ENCODE measurements around the gene ATRNL1.

Gene ATRNL1

GRCh38 chr10:115829521-115830205, 736.5 kb downstream of the ATRNL1 start:
- in situ Hi-C loops (cut with MboI; ENCODE audit: low sequenced_read_pairs), result no loop called here

DNA sequence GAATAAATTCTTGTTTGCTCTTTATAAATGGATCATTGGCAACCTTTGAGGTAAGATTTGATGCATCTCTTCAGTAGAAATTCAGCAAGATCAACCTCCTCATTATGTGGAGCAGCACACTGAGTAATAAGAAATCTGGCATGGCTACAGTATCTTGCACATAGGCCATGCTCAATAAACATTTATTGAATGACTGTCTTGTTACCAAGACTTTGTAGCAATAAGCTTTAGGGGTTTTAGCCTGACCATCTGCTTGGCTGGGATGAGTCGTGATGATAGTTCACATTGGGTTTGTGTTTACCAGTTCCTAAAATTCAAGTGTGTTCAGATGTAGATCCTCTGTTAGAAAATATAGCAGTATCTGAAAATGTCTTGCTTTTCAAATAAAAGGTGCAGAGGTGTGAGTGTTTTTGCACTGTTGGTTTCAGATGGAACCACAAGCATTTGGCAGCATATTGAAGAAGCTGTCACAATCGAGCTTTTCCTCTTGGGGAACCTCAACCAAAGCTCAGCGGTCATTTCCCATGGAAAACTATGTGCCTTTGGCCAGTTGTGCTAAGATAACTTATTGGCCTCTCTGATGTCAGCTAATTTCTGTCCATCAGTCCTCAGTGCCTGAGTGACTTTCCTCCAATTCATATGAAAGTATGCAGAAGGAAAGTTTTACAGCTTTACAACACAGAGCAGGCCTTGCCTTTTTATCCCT, 737.3 kb downstream of the ATRNL1 start:
- in situ Hi-C loops (cut with MboI; ENCODE audit: low sequenced_read_pairs), result no loop called here

- in situ Hi-C loops (cut with MboI; ENCODE audit: low sequenced_read_pairs), result no loop called here
Observed at GRCh38 chr10:115831016-115831415, 737.9 kb downstream of the ATRNL1 start.

DNA sequence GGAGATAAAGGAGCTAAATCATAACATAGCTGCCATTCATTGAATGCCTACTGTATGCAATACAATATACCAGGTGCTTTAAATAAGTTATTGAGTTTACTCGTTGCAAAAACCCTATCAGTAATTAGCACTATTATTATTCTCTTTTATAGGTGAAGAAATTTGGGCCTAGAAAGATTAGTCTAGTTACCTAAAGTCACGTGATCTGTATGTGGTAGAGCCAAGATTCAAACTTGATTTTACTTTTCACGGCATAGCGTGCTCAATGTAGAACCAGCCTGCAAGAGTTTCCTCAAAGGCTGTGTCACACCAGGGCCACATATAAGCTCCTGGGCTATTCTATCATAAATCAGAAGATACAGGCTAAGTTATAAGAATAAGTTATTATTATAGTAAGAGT, 740.0 kb downstream of the ATRNL1 start:
- in situ Hi-C loops (cut with MboI; ENCODE audit: low sequenced_read_pairs), result no loop called here

GRCh38 chr10:115844591-115844990, 751.4 kb downstream of the ATRNL1 start:
- in situ Hi-C loops (cut with MboI; ENCODE audit: low sequenced_read_pairs), result no loop called here

DNA sequence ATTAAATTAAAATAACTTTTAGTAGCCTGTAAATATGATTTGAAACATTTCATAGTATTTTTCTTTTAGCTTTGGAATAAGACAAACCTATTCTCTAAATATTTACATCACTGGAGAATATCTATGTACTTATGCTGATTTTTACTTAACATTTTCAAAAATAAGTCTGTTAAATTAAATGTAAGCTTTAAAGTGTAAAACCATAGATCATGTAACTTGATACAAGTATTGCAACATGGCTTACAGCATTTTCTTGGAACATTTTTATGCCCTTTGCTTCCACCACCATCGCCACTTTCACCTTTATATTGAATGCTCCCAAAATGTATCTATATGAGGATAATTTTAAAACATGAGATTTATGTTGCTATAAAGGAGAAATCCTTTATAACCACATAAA, 752.8 kb downstream of the ATRNL1 start:
- in situ Hi-C loops (cut with MboI; ENCODE audit: low sequenced_read_pairs), result no loop called here

DNA sequence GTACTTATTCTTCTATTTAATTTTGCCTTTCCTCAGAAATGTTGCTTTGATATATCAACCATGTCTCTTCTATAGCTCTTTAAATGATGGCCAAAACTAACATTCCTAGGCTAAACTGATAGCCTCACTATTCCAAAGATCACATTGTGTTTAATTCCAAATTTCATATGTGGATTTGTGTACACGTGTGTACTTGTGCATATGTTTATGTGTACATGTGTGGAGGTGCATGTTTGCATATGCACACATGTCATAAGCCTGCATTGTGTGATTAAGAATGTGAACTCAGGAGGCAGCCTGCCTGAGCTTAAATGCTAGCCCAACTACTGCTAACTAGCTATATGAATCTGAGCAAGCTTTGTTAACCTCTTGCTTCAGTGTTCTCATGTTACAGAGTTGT, 753.4 kb downstream of the ATRNL1 start:
- in situ Hi-C loops (cut with MboI; ENCODE audit: low sequenced_read_pairs), result no loop called here

- in situ Hi-C loops (cut with MboI; ENCODE audit: low sequenced_read_pairs), result no loop called here
Observed at GRCh38 chr10:115849197-115849596, 756.0 kb downstream of the ATRNL1 start.

GRCh38 chr10:115850666-115851065, 757.5 kb downstream of the ATRNL1 start:
- in situ Hi-C loops (cut with MboI; ENCODE audit: low sequenced_read_pairs), result no loop called here

- in situ Hi-C loops (cut with MboI; ENCODE audit: low sequenced_read_pairs), result no loop called here
Observed at GRCh38 chr10:115851695-115852094, 758.5 kb downstream of the ATRNL1 start.

DNA sequence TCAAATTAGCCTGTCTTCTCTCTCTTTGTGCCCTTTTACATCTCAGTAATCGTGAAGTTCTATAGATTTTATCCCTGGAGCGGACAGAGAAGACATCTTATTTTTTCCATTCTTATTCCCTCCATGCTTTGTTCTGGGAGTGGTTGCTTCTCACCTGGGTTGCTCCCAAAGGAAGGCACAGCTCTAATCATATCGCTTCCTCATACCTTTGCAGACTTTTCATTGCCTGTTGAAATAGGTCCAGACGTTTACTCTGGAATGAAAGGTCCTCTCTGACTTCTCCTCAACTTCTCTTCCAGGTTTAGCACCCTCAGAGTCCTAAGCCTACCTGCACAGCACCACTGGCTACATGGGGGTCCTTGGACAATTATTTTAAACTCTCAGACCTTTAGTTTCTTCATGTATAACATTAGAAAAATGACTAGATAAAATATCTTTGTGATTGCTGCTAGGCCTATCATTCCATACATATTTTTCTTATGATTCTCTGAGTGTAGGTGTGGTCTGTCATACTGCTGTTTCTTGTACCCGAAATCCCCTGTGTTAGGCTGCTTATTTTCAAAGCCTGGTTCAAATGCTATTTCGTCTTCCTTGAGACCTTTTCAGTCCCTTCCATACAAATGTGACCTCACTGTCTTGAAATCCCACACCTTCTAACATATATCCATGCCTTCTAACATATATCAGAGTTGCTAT, 761.7 kb downstream of the ATRNL1 start:
- in situ Hi-C loops (cut with MboI; ENCODE audit: low sequenced_read_pairs), result no loop called here

- in situ Hi-C loops (cut with MboI; ENCODE audit: low sequenced_read_pairs), result no loop called here
Observed at GRCh38 chr10:115856580-115856979, 763.4 kb downstream of the ATRNL1 start.

- in situ Hi-C loops (cut with MboI; ENCODE audit: low sequenced_read_pairs), result no loop called here
Observed at GRCh38 chr10:115857856-115858255, 764.7 kb downstream of the ATRNL1 start.

GRCh38 chr10:115860182-115861107, 767.3 kb downstream of the ATRNL1 start:
- in situ Hi-C loops (cut with MboI; ENCODE audit: low sequenced_read_pairs), result no loop called here

GRCh38 chr10:115861455-115861854, 768.3 kb downstream of the ATRNL1 start:
- in situ Hi-C loops (cut with MboI; ENCODE audit: low sequenced_read_pairs), result no loop called here

DNA sequence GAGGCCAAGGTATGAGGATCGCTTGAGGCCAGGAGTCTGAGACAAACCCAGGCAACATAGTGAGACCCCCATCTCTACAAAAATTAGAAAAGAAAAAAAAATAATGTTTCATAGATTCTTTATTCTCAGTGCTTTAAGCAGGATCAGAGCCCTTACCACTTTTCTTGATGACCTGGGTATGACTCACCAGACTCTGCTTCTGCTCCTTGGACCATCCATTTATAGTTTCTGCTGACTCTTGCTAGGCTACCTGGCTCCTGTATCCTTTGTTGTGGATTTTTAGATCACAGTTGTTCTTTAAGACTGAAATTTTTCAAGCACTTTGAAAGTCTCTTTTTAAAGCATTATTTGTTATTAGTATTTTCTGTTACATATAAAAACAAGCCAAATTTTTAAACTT, 768.7 kb downstream of the ATRNL1 start:
- in situ Hi-C loops (cut with MboI; ENCODE audit: low sequenced_read_pairs), result no loop called here

DNA sequence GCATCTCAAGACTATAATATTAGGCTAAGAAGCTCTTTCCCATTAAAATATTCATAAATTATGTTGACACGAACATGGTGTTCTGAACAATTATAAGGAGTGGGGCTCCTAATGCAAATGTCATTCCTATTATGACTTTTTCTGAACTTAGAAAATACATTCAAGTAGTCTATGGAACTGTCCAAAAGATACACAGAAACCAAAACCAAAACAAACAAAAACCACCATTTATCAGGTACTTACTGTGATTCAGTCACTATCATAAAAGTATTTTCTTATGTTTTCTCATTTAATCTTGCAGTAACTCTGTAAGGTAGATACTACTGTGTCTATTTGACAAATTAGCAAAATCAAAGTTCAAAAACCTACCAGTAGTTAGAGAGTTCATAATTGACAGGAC, 773.0 kb downstream of the ATRNL1 start:
- in situ Hi-C loops (cut with MboI; ENCODE audit: low sequenced_read_pairs), result no loop called here

DNA sequence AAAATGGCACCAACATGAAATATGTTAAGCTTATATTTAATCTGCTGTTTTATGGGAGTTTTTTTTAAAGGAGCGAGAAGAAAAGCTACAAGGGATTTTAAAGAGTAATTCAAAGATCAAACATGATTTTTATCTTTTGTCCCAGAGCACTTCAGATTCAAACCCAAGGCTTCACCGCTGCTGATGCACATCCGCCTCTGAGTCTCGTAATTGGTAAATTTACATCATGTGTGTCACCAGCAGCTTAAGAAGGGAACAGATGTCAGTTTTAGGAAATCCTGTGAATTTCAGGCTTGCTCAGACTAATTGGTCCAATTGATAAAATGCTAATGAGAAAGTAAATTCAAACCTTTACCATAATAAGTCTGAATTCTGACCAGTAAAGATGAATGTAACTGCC, 773.5 kb downstream of the ATRNL1 start:
- in situ Hi-C loops (cut with MboI; ENCODE audit: low sequenced_read_pairs), result no loop called here

GRCh38 chr10:115867305-115867704, 774.1 kb downstream of the ATRNL1 start:
- in situ Hi-C loops (cut with MboI; ENCODE audit: low sequenced_read_pairs), result no loop called here

- in situ Hi-C loops (cut with MboI; ENCODE audit: low sequenced_read_pairs), result no loop called here
Observed at GRCh38 chr10:115871855-115872254, 778.7 kb downstream of the ATRNL1 start.

GRCh38 chr10:115875172-115875571, 782.0 kb downstream of the ATRNL1 start:
- in situ Hi-C loops (cut with MboI; ENCODE audit: low sequenced_read_pairs), result no loop called here

Data from hTERT RPE-1 (cell line).